Astrocyte (in vitro differentiated cells and primary cell): ENCODE results near the gene PRTN3. TPM values are rescaled to one million over a fixed set of nuclear protein-coding genes. Genes with fewer than 3 reads are reported as not detected.

Experiments
- DNase-seq: peaks from one replicate; pipeline ENCODE4 v3.0.0-alpha.2; 2010; ENCODE audit warnings: low read depth
- FAIRE-seq: peaks from 2 replicates; lab custom pipeline; 2011; peaks lifted over from hg19 to GRCh38; lab: Jason Lieb, UNC
- H2AFZ ChIP-seq: 2 replicates; pipeline ENCODE4 v1.6.0; 2012; ENCODE audit warnings: low read depth, low read length, inconsistent platforms
- H3K27ac ChIP-seq: 2 replicates; pipeline ENCODE4 v1.5.1; 2011; ENCODE audit warnings: low read depth, low read length, inconsistent platforms
- H3K27me3 ChIP-seq: 2 replicates; pipeline ENCODE4 v1.6.0; 2011; ENCODE audit warnings: low read length, inconsistent platforms; ENCODE audit not compliant: insufficient read depth
- H3K36me3 ChIP-seq: 2 replicates; pipeline ENCODE4 v1.5.1; 2011; ENCODE audit warnings: low read length, inconsistent platforms; ENCODE audit not compliant: insufficient read depth
- H3K4me1 ChIP-seq: 2 replicates; pipeline ENCODE4 v1.5.1; 2011; ENCODE audit warnings: low read length, inconsistent platforms; ENCODE audit not compliant: insufficient read depth
- H3K4me2 ChIP-seq: 2 replicates; pipeline ENCODE4 v1.6.0; 2012; ENCODE audit warnings: low read length, inconsistent platforms
- H3K4me3 ChIP-seq: 2 replicates; pipeline ENCODE4 v1.5.1; 2011; ENCODE audit warnings: low read depth, mild to moderate bottlenecking, low read length, inconsistent platforms; ENCODE audit not compliant: insufficient read depth
- H3K79me2 ChIP-seq: 2 replicates; pipeline ENCODE4 v1.6.0; 2012; ENCODE audit warnings: mild to moderate bottlenecking, low read length, inconsistent platforms; ENCODE audit not compliant: insufficient read depth
- H3K9ac ChIP-seq: 2 replicates; pipeline ENCODE4 v1.6.0; 2012; ENCODE audit warnings: mild to moderate bottlenecking, low read length, inconsistent platforms
- H3K9me3 ChIP-seq: 2 replicates; pipeline ENCODE4 v1.5.1; 2012; ENCODE audit warnings: low read depth, mild to moderate bottlenecking, low read length, inconsistent platforms; ENCODE audit not compliant: insufficient read depth
- H4K20me1 ChIP-seq: 2 replicates; pipeline ENCODE4 v1.6.0; 2012; ENCODE audit warnings: low read length, inconsistent platforms; ENCODE audit not compliant: insufficient read depth
- H3K27ac Mint-ChIP-seq: one replicate; pipeline ENCODE4 v1.8.0; 2021; ENCODE audit warnings: mild to moderate bottlenecking, mixed read lengths; ENCODE audit not compliant: unreplicated experiment
- H3K27me3 Mint-ChIP-seq: one replicate; pipeline ENCODE4 v1.8.0; 2021; ENCODE audit warnings: low read depth, mixed read lengths; ENCODE audit not compliant: unreplicated experiment
- H3K36me3 Mint-ChIP-seq: one replicate; pipeline ENCODE4 v1.8.0; 2021; ENCODE audit warnings: low read depth, mixed read lengths; ENCODE audit not compliant: unreplicated experiment
- H3K4me1 Mint-ChIP-seq: one replicate; pipeline ENCODE4 v1.8.0; 2021; ENCODE audit warnings: low read depth, mixed read lengths; ENCODE audit not compliant: unreplicated experiment
- H3K4me3 Mint-ChIP-seq: one replicate; pipeline ENCODE4 v1.8.0; 2021; ENCODE audit warnings: mild to moderate bottlenecking, moderate library complexity, mixed read lengths; ENCODE audit not compliant: unreplicated experiment
- H3K9me3 Mint-ChIP-seq: one replicate; pipeline ENCODE4 v1.8.0; 2021; ENCODE audit warnings: mild to moderate bottlenecking, mixed read lengths; ENCODE audit not compliant: unreplicated experiment
- EZH2 ChIP-seq: IDR thresholded peaks from 2 replicates; pipeline ENCODE4 v1.6.1; 2012; ENCODE audit warnings: mild to moderate bottlenecking, low read length, inconsistent platforms; ENCODE audit not compliant: insufficient read depth
- total RNA-seq: library from RNA; stranded (reverse); gene quantifications from 2 replicates; pipeline ENCODE4 v1.2.1, GENCODE V29; 2021
- TF ChIP-seq, protein P1 (sequence below): IDR thresholded peaks from 2 replicates; pipeline ENCODE4 v1.5.1; 2011; ENCODE audit warnings: low read depth, mild to moderate bottlenecking, inconsistent platforms, low read length, moderate library complexity; ENCODE audit not compliant: insufficient read depth

The PRTN3 gene
- total RNA-seq, 1 donor from 2014 or later, result not detected

- Mint-ChIP-seq H3K27me3 (peaks cover 13% of the 10 kb centered on the region), H3K9me3 (no peaks in the 10 kb centered on the region), H3K4me1 (no peaks in the 10 kb centered on the region), H3K27ac (no peak overlapping the region), H3K36me3 (peaks cover 4% of the 10 kb centered on the region), H3K4me3 (no peak overlapping the region)
- Histone ChIP-seq H3K27ac (no peak overlapping the region), H2AFZ (no peak overlapping the region), H3K4me3 (no peak overlapping the region), H4K20me1 (peaks cover 3% of the 10 kb centered on the region), H3K79me2 (no peaks in the 10 kb centered on the region), H3K4me2 (no peak overlapping the region), H3K36me3 (no peaks in the 10 kb centered on the region), H3K9me3 (no peaks in the 10 kb centered on the region), H3K9ac (no peak overlapping the region), H3K27me3 (peaks cover 3% of the 10 kb centered on the region), H3K4me1 (no peaks in the 10 kb centered on the region)
- DNase-seq, result no peak
- no peak for TF ChIP-seq EZH2
- TF ChIP-seq, protein P1, sequence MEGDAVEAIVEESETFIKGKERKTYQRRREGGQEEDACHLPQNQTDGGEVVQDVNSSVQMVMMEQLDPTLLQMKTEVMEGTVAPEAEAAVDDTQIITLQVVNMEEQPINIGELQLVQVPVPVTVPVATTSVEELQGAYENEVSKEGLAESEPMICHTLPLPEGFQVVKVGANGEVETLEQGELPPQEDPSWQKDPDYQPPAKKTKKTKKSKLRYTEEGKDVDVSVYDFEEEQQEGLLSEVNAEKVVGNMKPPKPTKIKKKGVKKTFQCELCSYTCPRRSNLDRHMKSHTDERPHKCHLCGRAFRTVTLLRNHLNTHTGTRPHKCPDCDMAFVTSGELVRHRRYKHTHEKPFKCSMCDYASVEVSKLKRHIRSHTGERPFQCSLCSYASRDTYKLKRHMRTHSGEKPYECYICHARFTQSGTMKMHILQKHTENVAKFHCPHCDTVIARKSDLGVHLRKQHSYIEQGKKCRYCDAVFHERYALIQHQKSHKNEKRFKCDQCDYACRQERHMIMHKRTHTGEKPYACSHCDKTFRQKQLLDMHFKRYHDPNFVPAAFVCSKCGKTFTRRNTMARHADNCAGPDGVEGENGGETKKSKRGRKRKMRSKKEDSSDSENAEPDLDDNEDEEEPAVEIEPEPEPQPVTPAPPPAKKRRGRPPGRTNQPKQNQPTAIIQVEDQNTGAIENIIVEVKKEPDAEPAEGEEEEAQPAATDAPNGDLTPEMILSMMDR, result no peak
- FAIRE-seq, result no peak
Measured at GRCh38 chr19:861141-861755, 20.4 kb downstream of the PRTN3 start.

DNA sequence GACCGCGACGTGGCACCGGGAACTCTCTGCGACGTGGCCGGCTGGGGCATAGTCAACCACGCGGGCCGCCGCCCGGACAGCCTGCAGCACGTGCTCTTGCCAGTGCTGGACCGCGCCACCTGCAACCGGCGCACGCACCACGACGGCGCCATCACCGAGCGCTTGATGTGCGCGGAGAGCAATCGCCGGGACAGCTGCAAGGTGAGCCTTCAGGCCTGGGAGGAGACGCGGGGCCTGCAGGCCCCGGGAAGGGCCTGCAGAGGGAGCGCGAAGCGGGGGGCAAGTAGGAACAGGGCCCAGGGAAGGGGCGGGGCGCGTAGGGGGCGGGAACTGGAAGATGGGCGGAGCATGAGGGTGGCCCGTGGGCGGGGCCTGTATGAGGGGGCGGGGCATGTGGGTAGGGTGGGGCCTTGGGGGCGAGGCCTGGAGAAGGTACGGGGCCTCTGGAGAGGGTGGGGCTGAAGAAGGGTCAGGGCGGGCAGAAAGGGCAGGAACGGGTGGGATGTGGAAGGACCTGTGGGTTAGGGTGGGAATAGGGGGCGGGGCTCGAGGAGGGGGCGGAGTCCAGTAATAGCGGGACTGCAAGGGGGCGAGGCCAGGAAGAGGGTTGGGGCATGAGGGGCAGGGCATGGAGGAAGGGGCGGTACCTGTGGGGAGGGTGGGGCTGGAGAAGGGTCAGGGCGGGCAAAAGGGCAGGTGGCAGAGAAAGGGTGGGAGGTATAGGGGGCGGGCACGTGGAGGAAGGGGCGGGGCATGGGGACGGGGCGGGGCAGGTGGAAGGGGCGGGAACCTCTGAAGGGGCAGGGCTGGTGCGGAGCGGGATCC, 21.2 kb downstream of the PRTN3 start:
- no peak overlapping the region for H3K4me3 ChIP-seq
- no peak overlapping the region for H3K27ac ChIP-seq
- peaks cover 3% of the 10 kb centered on the region for H3K27me3 ChIP-seq
- TF ChIP-seq, protein P1, result no peak
- no peak for TF ChIP-seq EZH2
- Mint-ChIP-seq H3K27ac (no peak overlapping the region), H3K4me3 (no peak overlapping the region), H3K36me3 (peaks cover 4% of the 10 kb centered on the region), H3K27me3 (peaks cover 13% of the 10 kb centered on the region), H3K4me1 (no peaks in the 10 kb centered on the region), H3K9me3 (no peaks in the 10 kb centered on the region)
- no peak overlapping the region for H2AFZ ChIP-seq
- no peaks in the 10 kb centered on the region for H3K9me3 ChIP-seq
- DNase-seq (no peak), FAIRE-seq (no peak)
- H3K9ac ChIP-seq, result no peak overlapping the region
- no peaks in the 10 kb centered on the region for H3K79me2 ChIP-seq
- H3K4me1 ChIP-seq, result no peaks in the 10 kb centered on the region
- H3K36me3 ChIP-seq, result no peaks in the 10 kb centered on the region
- H3K4me2 ChIP-seq, result no peak overlapping the region
- peaks cover 3% of the 10 kb centered on the region for H4K20me1 ChIP-seq
